ENCODE measurements around the gene RCBTB2. TPM values are rescaled to one million over a fixed set of nuclear protein-coding genes. Genes with fewer than 3 reads are reported as not detected.

Gene RCBTB2
- total and polyA plus RNA-seq, 2 donors (not counting 3 experiments of a cell fraction or from before 2014, with no cell fraction given) = 10.7 to 12.6 TPM

GRCh38 chr13:48570216-48570828 lies 37.4 kb upstream of the RCBTB2 start:
- H3K4me1 ChIP-seq (ENCODE audit: control insufficient read depth, extremely low read depth, insufficient read depth, low read length) = peaks cover 9% of the 10 kb centered on the region
- H3K9me1 ChIP-seq (replicated peaks; ENCODE audit: control insufficient read depth, extremely low read depth, insufficient read depth, low read length) = no peaks in the 10 kb centered on the region
- no peaks in the 10 kb centered on the region for H3K36me3 ChIP-seq (ENCODE audit: control insufficient read depth in 2 of 2, extremely low read depth in 1 of 2, insufficient read depth in 2 of 2, low read length in 2 of 2)

GRCh38 chr13:48569104-48569666 lies 36.3 kb upstream of the RCBTB2 start:
- H3K9me3 ChIP-seq (replicated peaks; ENCODE audit: control insufficient read depth, insufficient read depth, low read length) = no peaks in the 10 kb centered on the region
- no peak for FAIRE-seq
- intact Hi-C loops (cut with micrococcal nuclease) = no loop called here

More at GRCh38 chr13:48570216-48570828, 37.4 kb upstream of the RCBTB2 start:
- POLR2A ChIA-PET = no interaction called here
- Histone ChIP-seq H3K27ac (ENCODE audit: insufficient read depth, low read depth, low read length) (no peak overlapping the region), H3K9ac (replicated peaks; ENCODE audit: extremely low read depth, insufficient read depth, low read length) (no peak overlapping the region), H3K27me3 (ENCODE audit: control insufficient read depth in 2 of 2, insufficient read depth in 2 of 2, low read length in 2 of 2) (no peaks in the 10 kb centered on the region), H4K20me1 (replicated peaks; ENCODE audit: control insufficient read depth, extremely low read depth, insufficient read depth, low read length) (no peaks in the 10 kb centered on the region), H2AFZ (ENCODE audit: low read depth, low read length) (no peak overlapping the region), H3K79me2 (ENCODE audit: control insufficient read depth, insufficient read depth, low read length) (no peaks in the 10 kb centered on the region), H3K9me3 (replicated peaks; ENCODE audit: control insufficient read depth, insufficient read depth, low read length) (no peaks in the 10 kb centered on the region), H3K4me3 (replicated peaks in 1 of 3; ENCODE audit: insufficient read depth in 1 of 3, low read depth in 1 of 3, low read length in 3 of 3) (no peak overlapping the region), H3K4me2 (ENCODE audit: insufficient read depth, low read length) (no peak overlapping the region)
- DNase-seq (ENCODE audit: low read depth, low spot score) (no peak), FAIRE-seq (no peak)
- no TSS peak for BruUV-seq (replicated peaks)
- TF ChIP-seq EZH2 (IDR thresholded peaks at IDR 0.05; ENCODE audit: borderline replicate concordance, low read depth, low read length, severe bottlenecking) (no peak), POLR2A (IDR thresholded peaks at IDR 0.05; ENCODE audit: low read depth, low read length) (no peak), POLR2AphosphoS5 (IDR thresholded peaks at IDR 0.05; ENCODE audit: insufficient read depth, low read depth, low read length) (no peak), FOS (IDR thresholded peaks at IDR 0.05; ENCODE audit: borderline replicate concordance, insufficient read depth, low read length) (no peak), GATA2 (IDR thresholded peaks at IDR 0.05; ENCODE audit: insufficient read depth, insufficient read length, low read depth, low read length) (no peak)
- dilution Hi-C loops (cut with MboI; ENCODE audit: extremely low pct_ligation_motif_present, low sequenced_read_pairs) (no loop called here), intact Hi-C loops (cut with micrococcal nuclease) (no loop called here)
- CTCF ChIA-PET = interaction anchor here (1.3 to 4.8 kb wide), 3 partner anchors 9 to 236 kb away, joined by 5 to 45 read pairs (median 5); no protein-coding TSS in a partner anchor

More at GRCh38 chr13:48569104-48569666, 36.3 kb upstream of the RCBTB2 start:
- BruUV-seq (replicated peaks) = no TSS peak
- TF ChIP-seq MAX (IDR thresholded peaks at IDR 0.05; ENCODE audit: insufficient read depth, insufficient read length) = no peak
- no peak for TF ChIP-seq CTCF (IDR thresholded peaks at IDR 0.05; ENCODE audit: extremely low read depth in 1 of 2, insufficient read depth in 1 of 2, low read depth in 1 of 2, low read length in 2 of 2)
- no peak for TF ChIP-seq MYC (IDR thresholded peaks at IDR 0.05; ENCODE audit: low read depth, low read length)
- no peak for TF ChIP-seq FOS (IDR thresholded peaks at IDR 0.05; ENCODE audit: borderline replicate concordance, insufficient read depth, low read length)
- no peak for TF ChIP-seq EZH2 (IDR thresholded peaks at IDR 0.05; ENCODE audit: borderline replicate concordance, low read depth, low read length, severe bottlenecking)
- no peak for TF ChIP-seq JUN (IDR thresholded peaks at IDR 0.05; ENCODE audit: borderline replicate concordance, insufficient read depth, insufficient read length, low read depth)
- no peak for TF ChIP-seq POLR2A (IDR thresholded peaks at IDR 0.05; ENCODE audit: low read depth, low read length)
- no peak for TF ChIP-seq POLR2AphosphoS5 (IDR thresholded peaks at IDR 0.05; ENCODE audit: insufficient read depth, low read depth, low read length)
- no peak for TF ChIP-seq GATA2 (IDR thresholded peaks at IDR 0.05; ENCODE audit: insufficient read depth, insufficient read length, low read depth, low read length)
- ChIA-PET POLR2A (no interaction called here), CTCF (interaction anchor here (0.5 to 4.8 kb wide), 3 partner anchors 10 to 236 kb away, joined by 3 to 45 read pairs (median 6); no protein-coding TSS in a partner anchor)
- H2AFZ ChIP-seq (ENCODE audit: low read depth, low read length) = no peak overlapping the region
- no peak overlapping the region for H3K4me2 ChIP-seq (ENCODE audit: insufficient read depth, low read length)
- no peaks in the 10 kb centered on the region for H3K36me3 ChIP-seq (ENCODE audit: control insufficient read depth in 2 of 2, extremely low read depth in 1 of 2, insufficient read depth in 2 of 2, low read length in 2 of 2)
- no peak for DNase-seq (ENCODE audit: low read depth, low spot score)
- H3K4me1 ChIP-seq (ENCODE audit: control insufficient read depth, extremely low read depth, insufficient read depth, low read length) = peaks cover 11% of the 10 kb centered on the region
- H3K9ac ChIP-seq (replicated peaks; ENCODE audit: extremely low read depth, insufficient read depth, low read length) = no peak overlapping the region
- no peaks in the 10 kb centered on the region for H4K20me1 ChIP-seq (replicated peaks; ENCODE audit: control insufficient read depth, extremely low read depth, insufficient read depth, low read length)
- no peaks in the 10 kb centered on the region for H3K79me2 ChIP-seq (ENCODE audit: control insufficient read depth, insufficient read depth, low read length)
- H3K27ac ChIP-seq (ENCODE audit: insufficient read depth, low read depth, low read length) = no peak overlapping the region
- no peak overlapping the region for H3K4me3 ChIP-seq (replicated peaks in 1 of 3; ENCODE audit: insufficient read depth in 1 of 3, low read depth in 1 of 3, low read length in 3 of 3)
- H3K27me3 ChIP-seq (ENCODE audit: control insufficient read depth in 2 of 2, insufficient read depth in 2 of 2, low read length in 2 of 2) = no peaks in the 10 kb centered on the region
- no peaks in the 10 kb centered on the region for H3K9me1 ChIP-seq (replicated peaks; ENCODE audit: control insufficient read depth, extremely low read depth, insufficient read depth, low read length)
- dilution Hi-C loops (cut with MboI; ENCODE audit: extremely low pct_ligation_motif_present, low sequenced_read_pairs) = no loop called here

Measured in endothelial cell of umbilical vein (primary cell).